ENCODE data around the gene GPATCH2.

The GPATCH2 gene

GRCh38 chr1:217650674-217651073 is 19.8 kb upstream of the GPATCH2 start:
- no peak for TF ChIP-seq CTCF (IDR thresholded peaks at IDR 0.05; ENCODE audit: low read length, missing control alignments)
- H3K4me3 ChIP-seq (replicated peaks; ENCODE audit: low read depth, low read length) = no peak overlapping the region
- no peak for DNase-seq (ENCODE audit: low read depth)

GRCh38 chr1:217647791-217648190 is 16.9 kb upstream of the GPATCH2 start:
- no peak overlapping the region for H3K4me3 ChIP-seq (replicated peaks; ENCODE audit: low read depth, low read length)
- DNase-seq (ENCODE audit: low read depth) = no peak
- no peak for TF ChIP-seq CTCF (IDR thresholded peaks at IDR 0.05; ENCODE audit: low read length, missing control alignments)

GRCh38 chr1:217642455-217642854 is 11.6 kb upstream of the GPATCH2 start:
- no peak for TF ChIP-seq CTCF (IDR thresholded peaks at IDR 0.05; ENCODE audit: low read length, missing control alignments)
- H3K4me3 ChIP-seq (replicated peaks; ENCODE audit: low read depth, low read length) = no peak overlapping the region
- DNase-seq (ENCODE audit: low read depth) = no peak

- no peak for TF ChIP-seq CTCF (IDR thresholded peaks at IDR 0.05; ENCODE audit: low read length, missing control alignments)
- no peak overlapping the region for H3K4me3 ChIP-seq (replicated peaks; ENCODE audit: low read depth, low read length)
- no peak for DNase-seq (ENCODE audit: low read depth)
These were observed 3.5 kb downstream of the GPATCH2 start for GRCh38 chr1:217627431-217627830.

- H3K4me3 ChIP-seq (replicated peaks; ENCODE audit: low read depth, low read length) = no peak overlapping the region
- TF ChIP-seq CTCF (IDR thresholded peaks at IDR 0.05; ENCODE audit: low read length, missing control alignments) = no peak
- no peak for DNase-seq (ENCODE audit: low read depth)
These were observed 4.6 kb downstream of the GPATCH2 start for GRCh38 chr1:217626321-217626720.

- DNase-seq (ENCODE audit: low read depth) = no peak
These were observed 8.8 kb downstream of the GPATCH2 start for GRCh38 chr1:217622042-217622441.

More at GRCh38 chr1:217622042-217622441, 8.8 kb downstream of the GPATCH2 start:
- no peak for TF ChIP-seq CTCF (IDR thresholded peaks at IDR 0.05; ENCODE audit: low read length, missing control alignments)
- H3K4me3 ChIP-seq (replicated peaks; ENCODE audit: low read depth, low read length) = no peak overlapping the region
